Naive thymus-derived CD4-positive, alpha-beta T cell (primary cell): ENCODE measurements around the gene DKC1. TPM values are rescaled to one million over a fixed set of nuclear protein-coding genes. Genes with fewer than 3 reads are reported as not detected.

Source experiments
- ATAC-seq: fragments of 150-1000 bp; cut with Tn5 transposase; 2 replicates; pipeline ENCODE4 v1.10.0; 2021; ENCODE audit warnings: mild to moderate bottlenecking, moderate library complexity
- CTCF ChIA-PET: fragments of 350-600 bp; sonication (Branson Sonifier 250); formaldehyde crosslinking; loops from one replicate; lab custom pipeline; 2021; ENCODE audit warnings: antibody characterized with exemption; lab: Charles Lee
- POLR2A ChIA-PET: fragments of 350-600 bp; sonication (Branson Sonifier 250); formaldehyde crosslinking; loops from one replicate; lab custom pipeline; 2021; ENCODE audit warnings: antibody characterized with exemption, inconsistent platforms; lab: Charles Lee
- DNase-seq, 9 donors: peaks; one replicate each; pipeline versions ENCODE4 v3.0.0 to v3.0.0-alpha.2; 2020 to 2022; ENCODE audit warnings: mixed read lengths in 1 of 9
- H3K27ac ChIP-seq: one replicate; pipeline ENCODE4 v1.7.0; 2013; ENCODE audit warnings: mild to moderate bottlenecking, low read depth, low read length, moderate library complexity
- H3K27me3 ChIP-seq, 2 donors: one replicate each; pipeline ENCODE4 v1.7.0; 2013; ENCODE audit warnings: low read length in 2 of 2, mild to moderate bottlenecking in 2 of 2, moderate library complexity in 2 of 2; ENCODE audit not compliant: control insufficient read depth in 2 of 2, insufficient read depth in 2 of 2
- H3K36me3 ChIP-seq, 3 experiments: 1 replicate in 2 of 3; 2 replicates in 1 of 3; pipeline ENCODE4 v1.7.0; 2013; ENCODE audit warnings: low read length in 3 of 3, mild to moderate bottlenecking in 3 of 3, moderate library complexity in 1 of 3; ENCODE audit not compliant: insufficient read depth in 3 of 3, control insufficient read depth in 2 of 3
- H3K4me1 ChIP-seq, 2 donors: one replicate each; pipeline ENCODE4 v1.7.0; 2013; ENCODE audit warnings: low read length in 2 of 2, mild to moderate bottlenecking in 2 of 2, moderate library complexity in 1 of 2; ENCODE audit not compliant: control insufficient read depth in 2 of 2, insufficient read depth in 2 of 2
- H3K4me3 ChIP-seq: 2 replicates; pipeline ENCODE4 v1.7.0; 2013; ENCODE audit warnings: mild to moderate bottlenecking, low read length
- H3K9me3 ChIP-seq, 3 experiments: 1 replicate in 2 of 3; 2 replicates in 1 of 3; pipeline ENCODE4 v1.7.0; 2013; ENCODE audit warnings: low read length in 3 of 3; ENCODE audit not compliant: control insufficient read depth in 2 of 3
- H3K27ac Mint-ChIP-seq, 9 donors: one replicate each; pipeline ENCODE4 v1.8.0; 2020 to 2022; ENCODE audit warnings: mixed read lengths in 9 of 9, mild to moderate bottlenecking in 8 of 9, moderate library complexity in 5 of 9, inconsistent platforms in 2 of 9
- H3K27me3 Mint-ChIP-seq, 5 donors: one replicate each; pipeline ENCODE4 v1.8.0; 2021 to 2022; ENCODE audit warnings: mixed read lengths in 5 of 5, mild to moderate bottlenecking in 1 of 5
- H3K36me3 Mint-ChIP-seq, 5 donors: one replicate each; pipeline ENCODE4 v1.8.0; 2020 to 2022; ENCODE audit warnings: mixed read lengths in 5 of 5, mild to moderate bottlenecking in 3 of 5, inconsistent platforms in 1 of 5
- H3K4me1 Mint-ChIP-seq, 7 donors: one replicate each; pipeline ENCODE4 v1.8.0; 2020 to 2022; ENCODE audit warnings: mixed read lengths in 7 of 7, mild to moderate bottlenecking in 3 of 7, inconsistent platforms in 1 of 7
- H3K4me3 Mint-ChIP-seq, 10 donors: one replicate each; pipeline ENCODE4 v1.8.0; 2020 to 2022; ENCODE audit warnings: mild to moderate bottlenecking in 10 of 10, mixed read lengths in 10 of 10, moderate library complexity in 6 of 10, inconsistent platforms in 2 of 10
- H3K9me3 Mint-ChIP-seq, 11 donors: one replicate each; pipeline ENCODE4 v1.8.0; 2020 to 2022; ENCODE audit warnings: mixed read lengths in 11 of 11, mild to moderate bottlenecking in 4 of 11, inconsistent platforms in 1 of 11, moderate library complexity in 1 of 11
- intact Hi-C, 2 donors: fragments of 100-400 bp; cut with micrococcal nuclease; formaldehyde crosslinking; loops; one replicate each; pipeline ENCODE4 v1.15.1; 2023
- polyA plus RNA-seq, 2 donors: library from polyadenylated mRNA; unstranded; fragments of 300-500 nt; fragmentation: Illumina TruSeq; gene quantifications; one replicate each; pipeline ENCODE4 v1.2.3, GENCODE V29; 2021
- total RNA-seq, 6 experiments: library from RNA in 5 of 6; stranded (reverse) in 5 of 6; gene quantifications; 1 replicate in 5 of 6; 2 replicates in 1 of 6; pipeline ENCODE4 v1.2.3 and lab custom pipeline; 2021 to 2026

The DKC1 gene
- total and polyA plus RNA-seq, 7 experiments from 2014 or later, result 35.4 to 75.0 (median 64.9) TPM

DNA sequence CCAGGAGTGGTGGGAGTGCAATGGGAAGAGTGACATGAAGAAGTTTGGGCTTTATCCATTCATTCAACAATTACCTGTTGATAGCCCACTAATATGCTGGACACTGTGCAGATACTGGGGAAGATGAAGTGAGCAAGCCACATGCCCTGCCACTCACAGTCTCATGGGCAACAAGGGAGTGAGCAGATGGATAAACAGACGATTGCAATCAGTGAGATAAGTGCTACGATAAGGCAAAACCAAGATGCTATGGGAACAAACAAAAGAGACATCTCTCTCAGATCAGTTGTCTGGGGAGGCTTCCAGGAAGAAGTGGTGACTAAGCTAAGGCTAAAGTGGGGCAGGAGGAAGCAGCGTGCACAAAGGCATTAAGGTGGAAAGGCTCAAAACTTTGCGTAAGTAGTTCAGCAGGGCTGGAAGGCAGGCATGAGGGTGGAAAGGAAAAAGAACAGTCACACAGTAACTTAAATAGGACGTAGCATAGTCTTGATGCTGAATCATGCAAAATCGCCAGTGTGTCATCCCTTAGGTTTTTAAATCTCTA, 43.5 kb upstream of the DKC1 start:
- H3K4me3 ChIP-seq, result no peak overlapping the region
- no peaks in the 10 kb centered on the region for H3K27me3 ChIP-seq
- H3K9me3 ChIP-seq, result no peaks in the 10 kb centered on the region
- Mint-ChIP-seq H3K36me3 (peaks cover 0 to 16% (median 0%) of the 10 kb centered on the region in 5 donors), H3K4me3 (peak overlapping the region in 9 of 10 donors; percentile 17 to 79 (median 60)), H3K9me3 (peaks cover 0 to 6% (median 0%) of the 10 kb centered on the region in 11 donors), H3K27me3 (no peaks in the 10 kb centered on the region), H3K4me1 (peaks cover 25 to 57% (median 39%) of the 10 kb centered on the region in 7 donors), H3K27ac (peak overlapping the region in 7 of 9 donors; percentile 8 to 95 (median 81))
- H3K4me1 ChIP-seq, result peaks cover 24 to 52% of the 10 kb centered on the region in 2 donors
- POLR2A ChIA-PET, result interaction anchor here (1.0 to 1.9 kb wide), 4 partner anchors 12 to 43 kb away, joined by 3 to 10 read pairs (median 4); partner anchors contain the start of gene DKC1
- CTCF ChIA-PET, result interaction anchor here (0.6 to 4.8 kb wide), 3 partner anchors 11 to 144 kb away, joined by 3 to 35 read pairs (median 8); no protein-coding TSS in a partner anchor
- intact Hi-C loops, result loop anchor here (1.0 to 5.0 kb wide), 3 partner anchors 16 to 42 kb away; no protein-coding TSS in a partner anchor
- no peak overlapping the region for H3K27ac ChIP-seq
- peak; percentile 78 for ATAC-seq
- peak in 4 of 9 donors; percentile 7 to 35 (median 12) for DNase-seq
- no peaks in the 10 kb centered on the region for H3K36me3 ChIP-seq

DNA sequence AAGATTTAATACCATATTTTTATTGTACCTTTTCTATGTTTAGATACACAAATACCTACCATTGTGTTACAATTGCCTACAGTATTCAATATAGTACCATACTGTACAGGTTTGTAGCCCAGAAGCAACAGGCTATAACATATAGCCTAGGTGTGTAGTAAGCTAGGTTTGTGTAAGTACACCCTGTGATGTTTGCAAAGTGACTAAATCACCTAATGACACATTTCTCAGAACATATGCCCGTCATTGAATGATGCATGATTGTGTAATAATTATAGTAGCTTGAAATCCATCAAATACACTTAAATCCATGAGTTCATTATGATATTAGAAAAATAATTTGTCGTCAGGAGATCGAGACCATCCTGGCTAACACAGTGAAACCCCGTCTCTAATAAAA, 42.6 kb upstream of the DKC1 start:
- no peak for DNase-seq
- intact Hi-C loops, result no loop called here
- Histone ChIP-seq H3K27ac (no peak overlapping the region), H3K4me1 (peaks cover 24 to 54% of the 10 kb centered on the region in 2 donors), H3K4me3 (no peak overlapping the region), H3K9me3 (no peaks in the 10 kb centered on the region), H3K36me3 (no peaks in the 10 kb centered on the region), H3K27me3 (no peaks in the 10 kb centered on the region)
- ATAC-seq, result no peak
- H3K27ac Mint-ChIP-seq, result no peak overlapping the region
- peaks cover 0 to 6% (median 0%) of the 10 kb centered on the region in 11 donors for H3K9me3 Mint-ChIP-seq
- ChIA-PET CTCF (interaction anchor here (4.8 kb wide), 1 partner anchor 28 kb away, joined by 35 read pairs; no protein-coding TSS in a partner anchor), POLR2A (interaction anchor here (1.0 to 1.5 kb wide), 3 partner anchors 11 to 43 kb away, joined by 3 to 4 read pairs (median 3); partner anchors contain the start of gene DKC1)
- no peaks in the 10 kb centered on the region for H3K27me3 Mint-ChIP-seq
- peaks cover 30 to 59% (median 35%) of the 10 kb centered on the region in 7 donors for H3K4me1 Mint-ChIP-seq
- peaks cover 0 to 18% (median 0%) of the 10 kb centered on the region in 5 donors for H3K36me3 Mint-ChIP-seq
- H3K4me3 Mint-ChIP-seq, result no peak overlapping the region

DNA sequence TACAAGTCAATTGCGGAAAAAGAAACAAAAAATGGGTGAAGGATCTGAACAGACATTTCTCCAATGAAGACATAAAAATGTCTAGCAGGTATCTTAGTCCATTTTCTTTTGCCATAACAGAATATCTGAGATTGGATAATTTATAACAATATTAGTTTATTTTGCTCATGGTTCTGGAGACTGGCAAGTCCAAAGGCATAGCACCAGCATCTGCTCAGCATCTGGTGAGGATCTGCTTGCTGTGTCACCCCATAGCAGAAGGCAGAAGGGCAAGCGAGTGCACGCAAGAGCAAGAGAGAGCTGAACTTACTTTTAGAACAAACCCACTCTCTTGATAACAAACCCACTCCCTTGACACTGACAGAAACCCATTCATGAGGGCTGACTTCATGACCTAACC, 41.5 kb upstream of the DKC1 start:
- peaks cover 30 to 68% (median 42%) of the 10 kb centered on the region in 7 donors for H3K4me1 Mint-ChIP-seq
- Histone ChIP-seq H3K4me1 (peaks cover 24 to 58% of the 10 kb centered on the region in 2 donors), H3K9me3 (no peaks in the 10 kb centered on the region), H3K27ac (no peak overlapping the region), H3K27me3 (no peaks in the 10 kb centered on the region), H3K4me3 (no peak overlapping the region), H3K36me3 (no peaks in the 10 kb centered on the region)
- intact Hi-C loops, result no loop called here
- H3K27me3 Mint-ChIP-seq, result no peaks in the 10 kb centered on the region
- no peak for DNase-seq
- ATAC-seq, result no peak
- no peak overlapping the region for H3K4me3 Mint-ChIP-seq
- H3K27ac Mint-ChIP-seq, result no peak overlapping the region
- H3K9me3 Mint-ChIP-seq, result peaks cover 0 to 6% (median 0%) of the 10 kb centered on the region in 11 donors
- ChIA-PET POLR2A (no interaction called here), CTCF (no interaction called here)
- peaks cover 0 to 24% (median 0%) of the 10 kb centered on the region in 5 donors for H3K36me3 Mint-ChIP-seq

DNA sequence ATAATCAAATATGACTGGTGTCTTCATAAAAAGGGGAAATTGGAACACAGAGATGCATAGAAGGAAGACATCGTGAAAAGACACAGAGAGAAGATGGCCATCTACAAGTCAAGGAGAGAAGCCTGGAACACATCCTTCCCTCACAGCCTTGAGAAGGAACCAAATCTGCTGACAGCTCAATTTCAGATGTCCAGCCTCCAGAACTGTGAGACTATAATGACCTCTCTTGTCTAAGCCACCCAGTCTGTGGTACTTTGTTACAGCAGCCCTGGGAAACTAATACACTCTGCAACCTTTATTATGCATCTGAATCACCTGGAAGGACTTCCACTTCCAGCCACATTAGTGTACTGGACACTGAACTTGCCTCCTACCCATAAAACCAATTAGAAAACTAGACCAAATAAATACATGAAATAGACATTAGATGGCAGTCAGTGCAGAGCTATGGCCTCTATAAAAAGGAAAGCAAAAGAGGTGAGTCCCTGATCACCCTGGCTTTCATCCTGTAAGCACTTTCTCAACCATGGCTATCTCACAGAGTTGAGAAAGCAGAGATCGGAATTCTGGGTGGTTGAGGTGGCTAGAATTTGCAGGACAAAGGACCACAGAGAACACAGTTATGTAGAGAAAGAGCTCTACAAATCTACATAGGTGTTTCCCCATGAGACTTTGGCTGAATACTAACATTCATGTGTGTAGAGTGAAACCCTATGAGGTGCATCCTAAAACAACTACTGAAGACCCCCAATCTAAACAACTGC, 37.5 kb upstream of the DKC1 start:
- ATAC-seq (peak; percentile 51), DNase-seq (no peak)
- Histone ChIP-seq H3K27me3 (no peaks in the 10 kb centered on the region), H3K9me3 (no peaks in the 10 kb centered on the region), H3K27ac (no peak overlapping the region), H3K4me1 (peaks cover 0 to 42% of the 10 kb centered on the region in 2 donors), H3K36me3 (no peaks in the 10 kb centered on the region), H3K4me3 (no peak overlapping the region)
- no peaks in the 10 kb centered on the region for H3K27me3 Mint-ChIP-seq
- H3K4me1 Mint-ChIP-seq, result peaks cover 0 to 72% (median 32%) of the 10 kb centered on the region in 7 donors
- ChIA-PET POLR2A (interaction anchor here (0.7 to 1.0 kb wide), 2 partner anchors 9 to 14 kb away, joined by 3 read pairs; no protein-coding TSS in a partner anchor), CTCF (interaction anchor here (2.9 kb wide), 1 partner anchor 24 kb away, joined by 14 read pairs; no protein-coding TSS in a partner anchor)
- H3K36me3 Mint-ChIP-seq, result peaks cover 0 to 30% (median 0%) of the 10 kb centered on the region in 5 donors
- intact Hi-C loops, result loop anchor here in 1 of 2 donors (1.0 kb wide), 2 partner anchors 9 to 23 kb away; no protein-coding TSS in a partner anchor
- peak overlapping the region in 1 of 10 donors; percentile 64 for H3K4me3 Mint-ChIP-seq
- H3K9me3 Mint-ChIP-seq, result peaks cover 0 to 6% (median 0%) of the 10 kb centered on the region in 11 donors
- peak overlapping the region in 5 of 9 donors; percentile 9 to 67 (median 32) for H3K27ac Mint-ChIP-seq

DNA sequence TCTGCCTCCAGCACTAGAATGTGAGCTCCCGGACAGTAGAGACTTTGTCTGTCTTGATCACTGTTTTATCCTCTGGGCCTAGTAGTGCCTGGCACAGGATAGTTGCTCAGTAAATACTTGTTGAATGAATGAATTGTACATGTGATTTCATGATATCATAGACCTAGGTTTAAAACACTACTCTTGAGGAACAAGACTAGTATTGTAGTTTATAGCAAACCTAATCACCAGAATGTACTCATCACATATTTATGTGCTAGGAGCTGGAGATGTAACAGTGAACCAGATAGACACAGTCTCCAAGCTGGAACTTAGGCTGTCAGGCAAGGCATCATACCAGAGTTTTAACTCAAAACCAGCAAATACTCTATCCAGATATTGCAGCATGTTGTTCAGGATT, 35.2 kb upstream of the DKC1 start:
- peaks cover 13 to 89% (median 46%) of the 10 kb centered on the region in 7 donors for H3K4me1 Mint-ChIP-seq
- H3K27ac Mint-ChIP-seq, result peak overlapping the region in 3 of 9 donors; percentile 8 to 70 (median 70)
- H3K27me3 Mint-ChIP-seq, result no peaks in the 10 kb centered on the region
- intact Hi-C loops, result no loop called here
- Histone ChIP-seq H3K4me3 (no peak overlapping the region), H3K9me3 (no peaks in the 10 kb centered on the region), H3K27me3 (no peaks in the 10 kb centered on the region), H3K4me1 (peaks cover 6 to 52% of the 10 kb centered on the region in 2 donors), H3K36me3 (no peaks in the 10 kb centered on the region), H3K27ac (no peak overlapping the region)
- CTCF ChIA-PET, result interaction anchor here (0.6 to 1.5 kb wide), 3 partner anchors 9 to 23 kb away, joined by 3 to 4 read pairs (median 4); partner anchors contain the start of gene GAB3
- H3K4me3 Mint-ChIP-seq, result no peak overlapping the region
- DNase-seq (no peak), ATAC-seq (no peak)
- H3K36me3 Mint-ChIP-seq, result peaks cover 0 to 31% (median 0%) of the 10 kb centered on the region in 5 donors
- peaks cover 0 to 1% (median 0%) of the 10 kb centered on the region in 11 donors for H3K9me3 Mint-ChIP-seq
- POLR2A ChIA-PET, result no interaction called here

DNA sequence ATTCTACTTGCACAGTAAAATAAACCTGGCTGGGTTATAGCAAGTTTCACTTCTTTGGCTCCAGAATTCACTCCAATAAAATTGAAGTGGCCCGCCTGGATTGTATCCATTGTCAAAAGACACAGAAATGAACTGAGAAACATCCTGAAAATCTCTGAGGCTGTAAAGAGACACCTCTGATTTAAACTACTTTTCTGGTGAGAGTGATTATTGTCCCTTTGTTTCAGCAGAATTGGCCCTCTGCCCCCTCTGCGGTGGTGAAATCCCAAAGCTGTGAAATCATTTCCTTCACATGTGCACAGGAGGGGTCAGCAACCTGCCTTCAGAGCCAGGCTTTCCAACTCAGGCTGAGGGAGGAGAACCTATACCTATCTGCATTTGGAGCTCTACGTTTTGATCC, 34.8 kb upstream of the DKC1 start:
- no peaks in the 10 kb centered on the region for H3K9me3 ChIP-seq
- ChIA-PET CTCF (interaction anchor here (1.1 to 1.5 kb wide), 2 partner anchors 21 to 23 kb away, joined by 3 to 4 read pairs; partner anchors contain the start of gene GAB3), POLR2A (no interaction called here)
- H3K36me3 Mint-ChIP-seq, result peaks cover 0 to 31% (median 0%) of the 10 kb centered on the region in 5 donors
- H3K27ac Mint-ChIP-seq, result no peak overlapping the region
- peaks cover 0 to 1% (median 0%) of the 10 kb centered on the region in 11 donors for H3K9me3 Mint-ChIP-seq
- no peak overlapping the region for H3K4me3 Mint-ChIP-seq
- DNase-seq (no peak), ATAC-seq (no peak)
- peaks cover 18 to 94% (median 50%) of the 10 kb centered on the region in 7 donors for H3K4me1 Mint-ChIP-seq
- no peaks in the 10 kb centered on the region for H3K27me3 Mint-ChIP-seq
- peaks cover 11 to 57% of the 10 kb centered on the region in 2 donors for H3K4me1 ChIP-seq
- no peak overlapping the region for H3K4me3 ChIP-seq
- intact Hi-C loops, result no loop called here
- no peaks in the 10 kb centered on the region for H3K27me3 ChIP-seq
- no peaks in the 10 kb centered on the region for H3K36me3 ChIP-seq
- H3K27ac ChIP-seq, result no peak overlapping the region
